NCI-H1105 treated with DMSO at 0.1 percent for 48 hours (cell line): ENCODE results near the gene PTPRN2.
A peak's percentile ranks its signal among the peaks of the same experiment; 100 is the strongest.

ENCODE experiments used
- DNase-seq: peaks from one replicate; lab custom pipeline; 2025; lab: John Stamatoyannopoulos, UW

Gene PTPRN2

GRCh38 chr7:157585113-157585861, 1002.3 kb downstream of the PTPRN2 start:
- DNase-seq, result no peak

- DNase-seq, result no peak
Observed at GRCh38 chr7:157584420-157584819, 1003.2 kb downstream of the PTPRN2 start.

DNA sequence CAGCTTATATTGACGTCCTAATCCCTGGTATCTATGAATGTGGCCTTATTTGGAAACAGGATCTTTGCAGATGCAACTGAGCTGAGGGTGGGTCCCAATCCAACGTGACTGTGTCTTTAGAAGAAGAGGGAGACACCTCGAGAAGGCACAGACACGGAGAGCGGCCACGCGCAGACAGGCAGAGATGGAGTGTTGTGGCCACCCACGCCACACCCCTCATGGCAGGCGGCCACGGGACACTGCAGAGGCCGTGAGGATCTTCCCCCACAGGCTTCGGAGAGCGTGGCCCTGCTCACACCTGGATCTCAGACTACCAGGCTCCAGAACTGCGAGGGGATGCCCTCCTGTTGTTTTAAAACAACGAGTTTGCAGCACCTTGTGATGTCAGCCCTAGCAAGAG, 1005.9 kb downstream of the PTPRN2 start:
- no peak for DNase-seq

DNA sequence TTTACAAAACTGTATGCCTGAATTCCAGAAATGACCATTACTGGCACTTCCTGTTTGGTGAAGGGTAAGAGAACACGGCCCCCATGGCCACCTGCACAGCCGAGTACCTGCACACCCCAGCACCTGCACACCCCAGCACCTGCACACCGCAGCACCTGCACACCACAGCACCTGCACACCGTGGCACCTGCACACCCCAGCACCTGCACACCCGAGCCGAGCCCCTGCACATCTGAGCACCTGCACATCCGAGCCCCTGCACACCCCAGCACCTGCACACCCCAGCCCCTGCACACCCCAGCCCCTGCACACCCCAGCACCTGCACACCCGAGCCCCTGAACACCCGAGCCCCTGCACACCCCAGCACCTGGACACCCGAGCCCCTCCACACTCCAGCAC, 1007.3 kb downstream of the PTPRN2 start:
- DNase-seq, result no peak

- DNase-seq, result no peak
Observed at GRCh38 chr7:157579425-157579824, 1008.2 kb downstream of the PTPRN2 start.

GRCh38 chr7:157577796-157578339, 1009.8 kb downstream of the PTPRN2 start:
- no peak for DNase-seq

GRCh38 chr7:157577061-157577460, 1010.6 kb downstream of the PTPRN2 start:
- DNase-seq, result no peak

- DNase-seq, result no peak
Observed at GRCh38 chr7:157576415-157576814, 1011.2 kb downstream of the PTPRN2 start.

- no peak for DNase-seq
Observed at GRCh38 chr7:157575777-157576176, 1011.8 kb downstream of the PTPRN2 start.

DNA sequence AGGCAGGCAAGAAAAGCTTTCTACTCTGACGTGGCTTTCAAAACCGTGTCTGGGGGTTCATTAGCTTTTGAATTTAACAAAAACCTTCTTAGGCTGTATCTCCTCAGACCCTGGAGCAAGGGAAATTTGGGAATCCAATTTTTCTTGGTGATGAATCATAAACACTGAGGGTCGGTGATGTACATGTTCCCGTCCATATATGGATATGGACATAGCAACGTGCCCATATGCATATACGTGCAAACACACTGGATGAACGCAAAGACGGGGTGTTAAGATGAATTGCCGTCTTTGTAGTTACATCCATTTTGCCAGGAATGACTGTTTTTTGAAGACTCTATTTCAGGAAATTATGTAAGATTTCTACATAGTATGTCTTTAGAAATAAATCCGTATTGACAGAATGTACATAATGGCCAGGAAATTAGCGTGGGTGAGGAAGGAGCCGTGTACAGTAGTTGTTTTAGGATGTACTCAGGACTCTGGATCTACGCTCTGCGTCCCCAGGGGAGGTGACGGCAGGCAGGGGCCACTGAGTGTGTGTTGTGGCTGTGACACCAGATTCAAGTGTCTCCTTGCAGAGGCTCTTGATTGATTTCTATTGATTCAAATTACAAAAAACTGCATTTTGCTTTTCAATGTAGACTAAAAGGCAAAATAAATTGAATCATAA, 1012.6 kb downstream of the PTPRN2 start:
- no peak for DNase-seq

- no peak for DNase-seq
Observed at GRCh38 chr7:157574120-157574825, 1013.4 kb downstream of the PTPRN2 start.

DNA sequence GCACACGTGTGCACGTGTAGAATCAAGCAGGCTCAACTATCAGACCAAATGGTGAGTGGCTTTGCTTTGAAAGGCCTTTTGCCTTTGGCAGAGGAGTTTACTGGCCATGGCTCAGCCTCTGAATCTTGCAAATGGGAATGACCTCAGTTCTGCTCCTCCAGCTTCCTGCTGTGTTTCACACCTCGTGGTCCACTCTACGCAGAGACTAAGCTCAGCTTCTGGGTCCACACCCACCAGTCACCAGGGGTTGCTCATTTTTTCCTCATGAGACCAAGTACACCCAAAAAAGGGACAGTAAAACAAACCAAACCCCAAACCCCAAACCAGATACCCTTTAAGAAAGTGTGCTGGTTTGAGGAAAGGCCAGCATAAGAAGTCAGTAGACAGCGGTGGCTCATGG, 1014.4 kb downstream of the PTPRN2 start:
- no peak for DNase-seq

DNA sequence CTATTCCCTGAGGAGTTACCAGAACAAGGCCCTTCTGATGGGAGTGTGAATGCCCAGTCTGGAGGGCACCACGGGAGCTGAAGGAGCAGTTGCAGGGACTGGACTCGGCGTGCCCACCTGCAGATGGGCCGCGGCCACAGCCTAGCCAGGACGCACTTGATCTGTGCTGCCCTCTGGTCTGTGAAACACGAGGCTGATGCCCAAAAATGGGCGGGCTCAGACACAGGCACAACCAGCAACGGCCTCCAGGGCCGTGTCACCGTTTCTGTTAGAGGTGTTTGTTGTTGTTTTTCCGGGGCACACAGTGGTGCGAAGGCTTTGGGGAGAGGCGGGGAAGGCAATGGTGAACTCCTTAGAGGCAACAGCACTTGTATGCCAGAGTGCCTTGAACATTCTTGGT, 1015.0 kb downstream of the PTPRN2 start:
- DNase-seq, result no peak

- DNase-seq, result no peak
Observed at GRCh38 chr7:157570531-157571200, 1017.0 kb downstream of the PTPRN2 start.

- no peak for DNase-seq
Observed at GRCh38 chr7:157569967-157570366, 1017.7 kb downstream of the PTPRN2 start.

- DNase-seq, result peak; percentile 87
Observed at GRCh38 chr7:157568770-157569584, 1018.6 kb downstream of the PTPRN2 start.

DNA sequence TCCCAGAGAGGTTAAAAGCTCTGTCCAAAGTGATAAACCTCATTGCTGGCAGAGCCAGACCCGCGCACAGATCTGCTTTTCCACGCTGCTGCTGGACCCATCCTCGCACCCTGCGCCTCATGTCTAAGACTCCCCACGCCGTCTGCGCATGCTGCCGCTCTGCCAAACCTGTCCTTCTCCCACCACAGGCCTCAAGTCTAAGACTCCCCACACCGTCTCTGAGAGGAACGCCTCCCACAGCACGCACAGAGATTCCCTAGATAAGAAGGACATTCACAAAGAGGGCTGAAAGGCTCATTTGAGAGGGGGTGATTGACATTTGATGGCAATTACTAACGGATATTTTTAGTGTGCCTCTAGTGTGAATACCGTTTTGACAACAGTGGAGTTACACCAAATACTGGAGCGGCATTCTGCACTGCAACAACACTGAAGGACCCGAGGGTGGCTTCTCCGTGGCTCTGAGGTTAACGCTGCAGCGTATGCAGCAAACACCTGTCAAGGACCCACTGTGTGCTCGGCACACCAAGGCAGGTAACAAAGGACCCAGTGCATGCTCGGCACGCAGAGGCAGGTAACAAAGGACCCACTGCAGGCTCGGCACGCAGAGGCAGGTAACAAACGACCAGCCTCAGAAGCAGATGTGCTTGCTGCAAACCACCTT, 1019.4 kb downstream of the PTPRN2 start:
- no peak for DNase-seq

- no peak for DNase-seq
Observed at GRCh38 chr7:157567666-157568065, 1020.0 kb downstream of the PTPRN2 start.

- no peak for DNase-seq
Observed at GRCh38 chr7:157566631-157567006, 1021.0 kb downstream of the PTPRN2 start.

DNA sequence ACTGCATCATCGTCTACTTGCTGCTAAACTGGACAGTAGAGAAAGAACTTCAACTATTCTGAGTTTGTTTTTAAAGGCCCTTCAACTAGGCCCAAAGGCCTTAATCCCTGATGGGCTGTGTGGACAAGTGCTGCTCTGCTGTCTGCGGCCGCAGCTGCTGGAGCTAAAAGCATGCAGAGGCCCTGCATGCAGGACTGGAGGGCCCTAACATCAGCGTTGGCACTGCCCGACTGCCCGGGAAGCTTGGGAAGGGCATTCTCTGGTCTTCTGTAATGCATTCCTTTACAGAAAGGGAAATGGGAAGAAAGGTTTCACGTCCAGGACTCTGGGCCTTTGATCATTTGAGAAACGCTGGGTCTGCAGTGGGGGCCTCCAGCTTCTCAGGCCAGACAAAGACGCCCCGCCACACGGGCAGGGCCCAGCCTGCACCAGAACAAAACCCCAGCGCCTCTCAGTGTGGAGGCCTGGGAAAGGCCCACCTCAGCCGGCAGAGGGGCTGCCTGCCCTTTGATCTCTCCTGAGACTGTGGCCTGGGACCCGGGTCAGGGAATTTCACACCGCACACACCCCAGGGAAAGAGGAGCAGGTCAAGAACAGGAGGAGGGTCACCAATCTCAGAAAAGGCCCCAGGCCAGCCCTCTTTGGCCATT, 1021.5 kb downstream of the PTPRN2 start:
- DNase-seq, result no peak
